NB4 (cell line): Measurements from ENCODE around the gene HMGN4.

ENCODE experiments used
- MYC ChIP-seq: IDR thresholded peaks from 2 replicates; pipeline ENCODE4 v1.6.1; 2011; ENCODE audit warnings: low read depth, low read length
- POLR2A ChIP-seq: IDR thresholded peaks from 2 replicates; pipeline ENCODE4 v1.6.1; 2011; ENCODE audit warnings: mild to moderate bottlenecking; ENCODE audit not compliant: insufficient read length; ENCODE audit errors: extremely low read depth
- TF ChIP-seq, protein P1 (sequence below): IDR thresholded peaks from one replicate; pipeline ENCODE4 v1.5.1; 2012; ENCODE audit warnings: low read depth, low read length

- TF ChIP-seq, protein P1, sequence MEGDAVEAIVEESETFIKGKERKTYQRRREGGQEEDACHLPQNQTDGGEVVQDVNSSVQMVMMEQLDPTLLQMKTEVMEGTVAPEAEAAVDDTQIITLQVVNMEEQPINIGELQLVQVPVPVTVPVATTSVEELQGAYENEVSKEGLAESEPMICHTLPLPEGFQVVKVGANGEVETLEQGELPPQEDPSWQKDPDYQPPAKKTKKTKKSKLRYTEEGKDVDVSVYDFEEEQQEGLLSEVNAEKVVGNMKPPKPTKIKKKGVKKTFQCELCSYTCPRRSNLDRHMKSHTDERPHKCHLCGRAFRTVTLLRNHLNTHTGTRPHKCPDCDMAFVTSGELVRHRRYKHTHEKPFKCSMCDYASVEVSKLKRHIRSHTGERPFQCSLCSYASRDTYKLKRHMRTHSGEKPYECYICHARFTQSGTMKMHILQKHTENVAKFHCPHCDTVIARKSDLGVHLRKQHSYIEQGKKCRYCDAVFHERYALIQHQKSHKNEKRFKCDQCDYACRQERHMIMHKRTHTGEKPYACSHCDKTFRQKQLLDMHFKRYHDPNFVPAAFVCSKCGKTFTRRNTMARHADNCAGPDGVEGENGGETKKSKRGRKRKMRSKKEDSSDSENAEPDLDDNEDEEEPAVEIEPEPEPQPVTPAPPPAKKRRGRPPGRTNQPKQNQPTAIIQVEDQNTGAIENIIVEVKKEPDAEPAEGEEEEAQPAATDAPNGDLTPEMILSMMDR, result no peak
- TF ChIP-seq MYC (no peak), POLR2A (no peak)
Measured at GRCh38 chr6:26493258-26493657, 44.9 kb upstream of the HMGN4 start.
